H1 (cell line): Measurements from ENCODE around the gene NUDT3. TPM values are rescaled to one million over a fixed set of nuclear protein-coding genes. Genes with fewer than 3 reads are reported as not detected.

ENCODE experiments used
- CTCF ChIA-PET: fragments of 300-600 bp; sonication (Branson Sonifier 250); formaldehyde crosslinking; loops from one replicate; lab custom pipeline; 2021; ENCODE audit not compliant: partially characterized antibody; lab: Charles Lee
- POLR2A ChIA-PET: fragments of 300-600 bp; sonication (Branson Sonifier 250); formaldehyde crosslinking; loops from one replicate; lab custom pipeline; 2021; ENCODE audit warnings: inconsistent platforms; ENCODE audit not compliant: partially characterized antibody; lab: Charles Lee
- DNase-seq, 2 experiments: peaks; one replicate each; pipeline versions ENCODE4 v3.0.0 to v3.0.0-alpha.2; 2010 to 2022; ENCODE audit warnings: low spot score in 2 of 2, low read depth in 1 of 2, mixed read lengths in 1 of 2
- FAIRE-seq: peaks from 2 replicates; lab custom pipeline; 2011; peaks lifted over from hg19 to GRCh38; lab: Jason Lieb, UNC
- H2AFZ ChIP-seq: 2 replicates; pipeline ENCODE4 v1.8.1; 2012; ENCODE audit warnings: low read length, inconsistent platforms
- H2AK5ac ChIP-seq: 2 replicates; pipeline ENCODE4 v1.6.1; 2013; ENCODE audit warnings: low read depth, low read length
- H2BK120ac ChIP-seq: replicated peaks from 2 replicates; pipeline ENCODE3; 2013; ENCODE audit warnings: low read depth, low read length, inconsistent platforms
- H2BK12ac ChIP-seq: 2 replicates; pipeline ENCODE4 v1.6.1; 2013; ENCODE audit warnings: low read depth, low read length
- H2BK15ac ChIP-seq: 2 replicates; pipeline ENCODE4 v1.6.1; 2013; ENCODE audit warnings: low read length
- H2BK20ac ChIP-seq: 2 replicates; pipeline ENCODE4 v1.6.1; 2013; ENCODE audit warnings: low read length
- H2BK5ac ChIP-seq: 2 replicates; pipeline ENCODE4 v1.6.1; 2013; ENCODE audit warnings: low read depth, low read length
- H3K14ac ChIP-seq: 2 replicates; pipeline ENCODE4 v1.6.1; 2013; ENCODE audit warnings: inconsistent platforms; ENCODE audit not compliant: insufficient read length
- H3K18ac ChIP-seq: 2 replicates; pipeline ENCODE4 v1.6.1; 2013; ENCODE audit warnings: low read length; ENCODE audit errors: extremely low read depth
- H3K23ac ChIP-seq: 2 replicates; pipeline ENCODE4 v1.6.1; 2013; ENCODE audit warnings: inconsistent platforms; ENCODE audit not compliant: insufficient read length
- H3K23me2 ChIP-seq: 2 replicates; pipeline ENCODE4 v1.6.1; 2013; ENCODE audit warnings: low read depth, low read length
- H3K27ac ChIP-seq: 2 replicates; pipeline ENCODE4 v1.6.1; 2011; ENCODE audit warnings: low read depth, low read length, inconsistent platforms
- H3K27me3 ChIP-seq, 4 experiments: replicated peaks in 1 of 4; 1 replicate in 1 of 4; 2 replicates in 3 of 4; pipeline versions ENCODE4 v1.6.1 to v1.8.1; 2011 to 2013; ENCODE audit warnings: low read length in 3 of 4, mild to moderate bottlenecking in 3 of 4, inconsistent platforms in 2 of 4, mixed read lengths in 2 of 4, moderate library complexity in 1 of 4; ENCODE audit not compliant: control insufficient read depth in 3 of 4, insufficient read depth in 3 of 4; ENCODE audit errors: extremely low read depth in 1 of 4
- H3K36me3 ChIP-seq, 4 experiments: 2 replicates each; pipeline versions ENCODE4 v1.6.1 to v1.8.1; 2011 to 2013; ENCODE audit warnings: mild to moderate bottlenecking in 4 of 4, low read length in 3 of 4, moderate library complexity in 2 of 4, control low read depth in 1 of 4, inconsistent platforms in 1 of 4; ENCODE audit not compliant: insufficient read depth in 4 of 4, control insufficient read depth in 2 of 4
- H3K4ac ChIP-seq: replicated peaks from 2 replicates; pipeline ENCODE3; 2013; ENCODE audit warnings: low read length, low read depth, mixed read lengths, inconsistent platforms; ENCODE audit not compliant: insufficient read length
- H3K4me1 ChIP-seq, 4 experiments: replicated peaks in 1 of 4; 1 replicate in 1 of 4; 2 replicates in 3 of 4; pipeline versions ENCODE4 v1.6.1 to v1.8.1; 2011 to 2013; ENCODE audit warnings: low read length in 3 of 4, inconsistent platforms in 2 of 4, mixed read lengths in 1 of 4; ENCODE audit not compliant: insufficient read depth in 4 of 4, control insufficient read depth in 3 of 4
- H3K4me2 ChIP-seq, 2 experiments: 2 replicates each; pipeline versions ENCODE4 v1.6.1 to v1.8.1; 2011 to 2013; ENCODE audit warnings: low read depth in 2 of 2, low read length in 2 of 2, control low read depth in 1 of 2, inconsistent platforms in 1 of 2, mild to moderate bottlenecking in 1 of 2; ENCODE audit not compliant: insufficient read depth in 1 of 2
- H3K4me3 ChIP-seq, 4 experiments: fragments of 200-600, 300-600 bp in 1 of 4; sonication (generic), shearing (Covaris generic), sonication (Bioruptor Twin) in 1 of 4; 2 replicates each; pipeline versions ENCODE4 v1.5.1 to v1.8.1; 2011 to 2016; ENCODE audit warnings: low read length in 4 of 4, low read depth in 3 of 4, control low read depth in 2 of 4, inconsistent platforms in 2 of 4, mild to moderate bottlenecking in 2 of 4, mixed read lengths in 1 of 4, moderate library complexity in 1 of 4; ENCODE audit not compliant: insufficient read depth in 2 of 4; ENCODE audit errors: extremely low read depth in 1 of 4
- H3K56ac ChIP-seq: replicated peaks from 2 replicates; pipeline ENCODE3; 2013; ENCODE audit warnings: low read depth, mild to moderate bottlenecking, mixed read lengths, low read length, inconsistent platforms; ENCODE audit not compliant: insufficient read length
- H3K79me1 ChIP-seq: 2 replicates; pipeline ENCODE4 v1.6.1; 2013; ENCODE audit warnings: low read depth, low read length, control low read depth
- H3K79me2 ChIP-seq, 2 experiments: 2 replicates each; pipeline versions ENCODE4 v1.6.1 to v1.8.1; 2012 to 2013; ENCODE audit warnings: low read length in 2 of 2, mild to moderate bottlenecking in 2 of 2, inconsistent platforms in 1 of 2; ENCODE audit not compliant: insufficient read depth in 2 of 2, control insufficient read depth in 1 of 2
- H3K9ac ChIP-seq, 4 experiments: replicated peaks in 1 of 4; 1 replicate in 1 of 4; 2 replicates in 3 of 4; pipeline versions ENCODE4 v1.6.1 to v1.8.1; 2011 to 2013; ENCODE audit warnings: low read depth in 3 of 4, low read length in 3 of 4, control low read depth in 2 of 4, mild to moderate bottlenecking in 2 of 4, moderate library complexity in 2 of 4, inconsistent platforms in 1 of 4; ENCODE audit errors: extremely low read depth in 1 of 4
- H3K9me3 ChIP-seq, 2 experiments: 2 replicates each; pipeline versions ENCODE4 v1.6.1 to v1.8.1; 2012 to 2013; ENCODE audit warnings: mild to moderate bottlenecking in 2 of 2, moderate library complexity in 2 of 2, control low read depth in 1 of 2, inconsistent platforms in 1 of 2, low read depth in 1 of 2, low read length in 1 of 2, mixed read lengths in 1 of 2; ENCODE audit not compliant: insufficient read depth in 2 of 2
- H4K20me1 ChIP-seq, 2 experiments: replicated peaks in 1 of 2; 2 replicates each; pipeline versions ENCODE3 to v1.8.1; 2011 to 2013; ENCODE audit warnings: inconsistent platforms in 2 of 2, low read length in 2 of 2, mild to moderate bottlenecking in 1 of 2; ENCODE audit not compliant: insufficient read depth in 2 of 2, control insufficient read depth in 1 of 2
- H4K5ac ChIP-seq: 2 replicates; pipeline ENCODE4 v1.6.1; 2013; ENCODE audit warnings: low read length, low read depth, mixed read lengths, inconsistent platforms; ENCODE audit not compliant: insufficient read length
- H4K8ac ChIP-seq: 2 replicates; pipeline ENCODE4 v1.8.0; 2013; ENCODE audit warnings: mild to moderate bottlenecking, moderate library complexity, low read length, inconsistent platforms; ENCODE audit not compliant: insufficient read depth; ENCODE audit errors: extremely low read depth
- H4K91ac ChIP-seq: replicated peaks from 2 replicates; pipeline ENCODE3; 2013; ENCODE audit warnings: low read length, mixed read lengths, inconsistent platforms; ENCODE audit not compliant: insufficient read length
- BACH1 ChIP-seq: IDR thresholded peaks from 2 replicates; pipeline ENCODE4 v1.6.1; 2012; ENCODE audit warnings: low read length, improper control_type of control experiment
- BCL11A ChIP-seq, 2 experiments: IDR thresholded peaks; one replicate each; pipeline ENCODE4 v1.6.1; 2011; ENCODE audit warnings: low read depth in 2 of 2, low read length in 2 of 2, mild to moderate bottlenecking in 2 of 2
- KDM1A ChIP-seq: fragments of 200-600, 300-600 bp; sonication (generic); IDR thresholded peaks from 2 replicates; pipeline ENCODE4 v1.7.1; 2016; ENCODE audit warnings: mild to moderate bottlenecking, low read length, borderline replicate concordance
- RFX5 ChIP-seq: IDR thresholded peaks from 2 replicates; pipeline ENCODE4 v1.6.1; 2011; ENCODE audit warnings: low read depth, low read length, improper control_type of control experiment, borderline replicate concordance
- SAP30 ChIP-seq: fragments of 300-600 bp; sonication (generic); IDR thresholded peaks from 2 replicates; pipeline ENCODE4 v1.7.1; 2012; ENCODE audit warnings: low read length, moderate library complexity, mild to moderate bottlenecking, inconsistent platforms; ENCODE audit not compliant: insufficient read depth, insufficient replicate concordance
- SIRT6 ChIP-seq: IDR thresholded peaks from one replicate; pipeline ENCODE4 v1.7.1; 2012; ENCODE audit warnings: low read length, inconsistent platforms
- SP4 ChIP-seq: IDR thresholded peaks from 2 replicates; pipeline ENCODE4 v1.6.1; 2012; ENCODE audit warnings: low read length, inconsistent platforms
- TAF7 ChIP-seq: optimal IDR thresholded peaks from 2 replicates; pipeline ENCODE3; 2011; ENCODE audit warnings: low read depth, mild to moderate bottlenecking, inconsistent platforms, low read length, moderate library complexity, borderline replicate concordance
- WGBS, 2 experiments: shearing (Covaris generic) in 1 of 2; methylation state at CpG; one replicate each; pipeline versions ENCODE4 v1.1.6 to v1.1.7; 2013 to 2015; ENCODE audit warnings: low lambda C conversion rate in 2 of 2, mixed read lengths in 2 of 2, inconsistent platforms in 1 of 2, low coverage in 1 of 2, missing lambda C conversion rate in 1 of 2; ENCODE audit not compliant: insufficient replicate concordance in 2 of 2, insufficient coverage in 1 of 2, insufficient read length in 1 of 2; ENCODE audit errors: extremely low coverage in 1 of 2, missing lambda C conversion rate in 1 of 2; 5-methylcytosine and 5-hydroxymethylcytosine counted together
- polyA plus RNA-seq, 7 experiments: library from polyadenylated mRNA; depleted of rRNA in 3 of 7; stranded (reverse) in 5 of 7; unstranded in 2 of 7; fragments of >200 nt in 5 of 7; fragments of 200-250 nt in 2 of 7; gene quantifications; 1 replicate in 5 of 7; 2 replicates in 1 of 7; 4 replicates in 1 of 7; pipeline versions ENCODE4 v1.2.1 to v1.2.3, GENCODE V29; 2011 to 2013; ENCODE audit warnings: missing spikeins in 2 of 7, mixed read lengths in 2 of 7
- total RNA-seq: library from RNA; stranded (reverse); fragmentation: NEBNext Ultra II Directional; extraction: Animal tissue kit (Norgen Biotek cat#: 25700); gene quantifications from 2 replicates; pipeline ENCODE4 v1.2.1, GENCODE V29; 2021
- TF ChIP-seq, protein P1 (sequence below): IDR thresholded peaks from 2 replicates; pipeline ENCODE4 v1.6.1; 2012; ENCODE audit warnings: inconsistent platforms

Gene NUDT3
- total and polyA plus RNA-seq, 2 of the 8 experiments (the other 6 are each of a cell fraction or from before 2014, with no cell fraction given) = 14.1 to 36.9 TPM

DNA sequence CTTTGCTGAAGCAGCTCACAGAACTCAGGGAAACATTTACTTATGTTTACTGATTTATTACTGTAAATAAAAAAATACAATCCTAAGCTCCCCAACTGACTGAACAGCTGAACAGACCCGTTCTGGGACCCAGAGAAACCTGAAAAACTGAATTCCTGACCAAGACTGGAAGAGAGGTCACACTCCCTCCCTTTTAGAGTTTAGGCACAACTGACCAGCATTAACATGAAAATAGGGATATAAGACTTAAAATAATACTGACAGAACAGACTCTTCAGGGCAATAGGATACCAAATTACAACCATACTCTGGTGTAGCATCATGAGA, 45.1 kb upstream of the NUDT3 start:
- Histone ChIP-seq H3K23me2 (no peaks in the 10 kb centered on the region), H3K4me2 (no peak overlapping the region), H3K27ac (no peak overlapping the region), H2AFZ (no peak overlapping the region), H2BK5ac (no peak overlapping the region), H3K56ac (no peak overlapping the region), H3K14ac (no peak overlapping the region), H4K20me1 (no peaks in the 10 kb centered on the region), H3K79me1 (no peaks in the 10 kb centered on the region), H3K9ac (no peak overlapping the region)
- DNase-seq = no peak
- CTCF ChIA-PET = interaction anchor here (4.6 kb wide), 1 partner anchor 21 kb away, joined by 15 read pairs; no protein-coding TSS in a partner anchor
- TF ChIP-seq, protein P1, sequence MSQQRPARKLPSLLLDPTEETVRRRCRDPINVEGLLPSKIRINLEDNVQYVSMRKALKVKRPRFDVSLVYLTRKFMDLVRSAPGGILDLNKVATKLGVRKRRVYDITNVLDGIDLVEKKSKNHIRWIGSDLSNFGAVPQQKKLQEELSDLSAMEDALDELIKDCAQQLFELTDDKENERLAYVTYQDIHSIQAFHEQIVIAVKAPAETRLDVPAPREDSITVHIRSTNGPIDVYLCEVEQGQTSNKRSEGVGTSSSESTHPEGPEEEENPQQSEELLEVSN = no peak
- no peak for TF ChIP-seq KDM1A
- no peak for TF ChIP-seq BACH1
- no peak for TF ChIP-seq SAP30
- no peak for TF ChIP-seq SP4
- no peak for TF ChIP-seq SIRT6
- TF ChIP-seq BCL11A (IDR thresholded peaks at IDR 0.05; ENCODE audit: low read depth in 2 of 2, low read length in 2 of 2) = no peak
- no peak for TF ChIP-seq RFX5
- no peak for TF ChIP-seq TAF7
- TF ChIP-seq, all 59 proteins: peak for 0
- H3K79me2 ChIP-seq = no peaks in the 10 kb centered on the region
- H2BK20ac ChIP-seq = no peak overlapping the region
- no peaks in the 10 kb centered on the region for H3K27me3 ChIP-seq
- H3K23ac ChIP-seq = no peak overlapping the region
- no peak for FAIRE-seq
- WGBS, 2 experiments = 75% methylated on average over 1 of the region's 1 CpG; no CpG with 5 or more reads in 1 of the 2 experiments
- H3K9me3 ChIP-seq = peaks cover 12 to 16% of the 10 kb centered on the region in 2 experiments
- H3K4ac ChIP-seq = no peak overlapping the region
- H3K18ac ChIP-seq = no peak overlapping the region
- no peak overlapping the region for H2BK120ac ChIP-seq
- POLR2A ChIA-PET = interaction anchor here (0.9 to 1.8 kb wide), 5 partner anchors 9 to 189 kb away, joined by 3 to 7 read pairs (median 5); partner anchors contain the start of genes RPS10 and SMIM29
- H2BK12ac ChIP-seq = no peak overlapping the region
- H3K4me1 ChIP-seq = no peaks in the 10 kb centered on the region
- no peak overlapping the region for H3K4me3 ChIP-seq
- H2BK15ac ChIP-seq = no peak overlapping the region
- no peak overlapping the region for H4K91ac ChIP-seq
- H3K36me3 ChIP-seq = no peaks in the 10 kb centered on the region
- H4K5ac ChIP-seq = no peak overlapping the region
- no peak overlapping the region for H2AK5ac ChIP-seq
- no peak overlapping the region for H4K8ac ChIP-seq
